Superior temporal gyrus (tissue), 1 donor: Measurements from ENCODE around the gene EYS.

Source experiments
- DNase-seq: peaks from one replicate; pipeline ENCODE4 v3.0.0-alpha.2; 2016; ENCODE audit errors: extremely low spot score

EYS gene

GRCh38 chr6:64723327-64724058, 983.5 kb downstream of the EYS start:
- DNase-seq = no peak

GRCh38 chr6:64721865-64722264, 985.2 kb downstream of the EYS start:
- DNase-seq = no peak

- DNase-seq = no peak
These were observed 989.7 kb downstream of the EYS start for GRCh38 chr6:64717281-64717680.

GRCh38 chr6:64715624-64716023, 991.4 kb downstream of the EYS start:
- no peak for DNase-seq

GRCh38 chr6:64714073-64714472, 993.0 kb downstream of the EYS start:
- no peak for DNase-seq

GRCh38 chr6:64713175-64713574, 993.9 kb downstream of the EYS start:
- DNase-seq = no peak

GRCh38 chr6:64712606-64713005, 994.4 kb downstream of the EYS start:
- no peak for DNase-seq

- no peak for DNase-seq
These were observed 1003.1 kb downstream of the EYS start for GRCh38 chr6:64703922-64704321.

GRCh38 chr6:64696053-64696452, 1011.0 kb downstream of the EYS start:
- DNase-seq = no peak

GRCh38 chr6:64694356-64694755, 1012.7 kb downstream of the EYS start:
- DNase-seq = no peak

GRCh38 chr6:64691064-64691463, 1016.0 kb downstream of the EYS start:
- no peak for DNase-seq

- DNase-seq = no peak
These were observed 1021.6 kb downstream of the EYS start for GRCh38 chr6:64685401-64685800.

GRCh38 chr6:64683682-64684081, 1023.3 kb downstream of the EYS start:
- DNase-seq = no peak

GRCh38 chr6:64681416-64682160, 1025.4 kb downstream of the EYS start:
- no peak for DNase-seq

- DNase-seq = no peak
These were observed 1026.6 kb downstream of the EYS start for GRCh38 chr6:64680446-64680845.

- no peak for DNase-seq
These were observed 1027.6 kb downstream of the EYS start for GRCh38 chr6:64679416-64679815.

GRCh38 chr6:64672651-64673050, 1034.4 kb downstream of the EYS start:
- DNase-seq = no peak

- DNase-seq = no peak
These were observed 1034.9 kb downstream of the EYS start for GRCh38 chr6:64672131-64672530.

- DNase-seq = no peak
These were observed 1041.9 kb downstream of the EYS start for GRCh38 chr6:64665137-64665536.

- DNase-seq = no peak
These were observed 1042.5 kb downstream of the EYS start for GRCh38 chr6:64664480-64664879.

GRCh38 chr6:64644024-64644423, 1063.0 kb downstream of the EYS start:
- DNase-seq = no peak

- no peak for DNase-seq
These were observed 1076.1 kb downstream of the EYS start for GRCh38 chr6:64630901-64631300.

GRCh38 chr6:64622944-64623343, 1084.1 kb downstream of the EYS start:
- DNase-seq = no peak
